Thymus (tissue), 11 donors: ENCODE data around the gene TEKTIP1. TPM values are rescaled to one million over a fixed set of nuclear protein-coding genes. Genes with fewer than 3 reads are reported as not detected.
"Not testable (repeated sequence)": the region's sequence is repeated elsewhere in the genome, so short reads cannot be mapped to it uniquely, and the experiment has no call there.

ENCODE experiments used
- DNase-seq, 9 donors: peaks; one replicate each; pipeline ENCODE4 v3.0.0-alpha.2; 2013; ENCODE audit warnings: low spot score in 9 of 9, low read depth in 6 of 9, missing footprints in 1 of 9
- H3K27ac ChIP-seq, 2 donors: one replicate each; pipeline ENCODE4 v1.5.1; 2013; ENCODE audit warnings: control low read depth in 1 of 2, low read depth in 1 of 2, low read length in 1 of 2, mild to moderate bottlenecking in 1 of 2, moderate library complexity in 1 of 2
- H3K27me3 ChIP-seq, 2 donors: one replicate each; pipeline ENCODE4 v1.5.1; 2013; ENCODE audit warnings: low read length in 1 of 2; ENCODE audit not compliant: control insufficient read depth in 2 of 2, insufficient read depth in 1 of 2
- H3K36me3 ChIP-seq, 2 donors: one replicate each; pipeline ENCODE4 v1.5.1; 2013; ENCODE audit warnings: low read length in 1 of 2, mild to moderate bottlenecking in 1 of 2, moderate library complexity in 1 of 2; ENCODE audit not compliant: control insufficient read depth in 2 of 2, insufficient read depth in 2 of 2
- H3K4me1 ChIP-seq, 2 donors: one replicate each; pipeline ENCODE4 v1.5.1; 2013; ENCODE audit warnings: low read length in 2 of 2; ENCODE audit not compliant: control insufficient read depth in 2 of 2, insufficient read depth in 2 of 2
- H3K4me3 ChIP-seq, 2 donors: one replicate each; pipeline ENCODE4 v1.5.1; 2013; ENCODE audit warnings: low read length in 2 of 2, control low read depth in 1 of 2, mild to moderate bottlenecking in 1 of 2
- H3K9me3 ChIP-seq, 2 donors: one replicate each; pipeline ENCODE4 v1.5.1; 2013; ENCODE audit warnings: low read length in 1 of 2, mild to moderate bottlenecking in 1 of 2; ENCODE audit not compliant: control insufficient read depth in 2 of 2, insufficient read depth in 1 of 2
- WGBS: extraction: QIAGEN DNeasy Blood & Tissue Kit; methylation state at CpG from one replicate; pipeline ENCODE4 v1.1.7; 2013; 5-methylcytosine and 5-hydroxymethylcytosine counted together
- polyA plus RNA-seq: library from polyadenylated mRNA; stranded (reverse); fragments of 200-250 nt; gene quantifications from one replicate; pipeline ENCODE4 v1.2.3, GENCODE V29; 2013
- total RNA-seq: library from RNA; stranded (reverse); fragments of 120-200 nt; gene quantifications from one replicate; pipeline ENCODE4 v1.2.4, GENCODE V29; 2013
- donor health status: healthy.

The TEKTIP1 gene
- total and polyA plus RNA-seq, 2 donors: 0.61 to 4.9 TPM

DNA sequence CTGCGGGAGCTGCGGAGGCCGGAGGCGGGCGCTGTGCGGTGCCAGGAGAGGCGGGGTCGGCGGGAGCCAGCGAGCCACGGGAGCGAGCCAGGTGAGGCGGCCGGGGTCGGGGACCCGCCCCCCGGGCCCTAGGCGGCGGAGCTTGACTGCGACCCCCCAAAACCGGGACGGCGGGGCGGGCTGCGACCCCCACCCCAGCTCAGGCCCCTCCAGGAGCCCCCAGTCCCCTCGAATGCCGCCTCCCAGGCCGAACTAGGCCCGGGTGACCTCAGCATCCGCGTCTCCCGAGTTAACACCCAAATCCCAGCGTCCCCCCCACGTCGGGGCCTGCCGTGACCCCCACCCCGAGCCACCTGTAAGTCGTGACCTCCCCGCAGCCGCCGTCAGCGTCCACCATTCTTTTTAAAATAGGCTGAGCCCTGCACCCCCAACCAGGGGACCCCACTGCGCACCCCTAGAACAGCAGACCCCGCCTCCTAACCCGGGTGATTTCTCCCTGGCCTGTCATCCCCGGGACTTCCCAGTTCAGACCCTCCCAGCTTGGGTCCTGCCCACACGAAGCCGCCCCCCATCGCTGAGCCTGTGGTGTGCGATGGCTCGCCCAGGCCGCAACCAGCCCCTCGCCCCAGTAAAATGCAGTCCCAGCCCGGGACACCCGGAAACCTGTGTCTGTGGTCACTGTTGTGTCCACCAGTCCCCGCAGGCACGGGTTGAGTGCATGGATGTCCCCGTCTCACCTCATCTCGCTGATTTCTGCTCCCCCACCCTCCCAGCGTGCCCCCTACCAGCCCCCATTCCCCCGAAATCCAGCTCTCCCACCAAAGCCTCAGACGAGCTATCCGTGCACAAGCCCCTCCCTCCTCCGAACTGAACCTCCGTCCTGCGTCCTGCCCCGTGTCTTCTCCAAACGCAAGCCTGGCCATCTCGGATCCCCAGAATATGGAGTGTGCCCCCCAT is 32.3 kb upstream of the TEKTIP1 start:
- WGBS: under 1% methylated on average over 69 of the region's 69 CpGs
- Histone ChIP-seq H3K4me1 (peaks cover 7 to 28% of the 10 kb centered on the region in 2 donors), H3K4me3 (peak overlapping the region; percentile 74 to 77), H3K27me3 (no peaks in the 10 kb centered on the region), H3K27ac (peak overlapping the region; percentile 1 to 84), H3K9me3 (peaks cover 0 to 1% of the 10 kb centered on the region in 2 donors), H3K36me3 (peaks cover 27 to 33% of the 10 kb centered on the region in 2 donors)
- DNase-seq: peak in 1 of 9 donors; percentile 28

DNA sequence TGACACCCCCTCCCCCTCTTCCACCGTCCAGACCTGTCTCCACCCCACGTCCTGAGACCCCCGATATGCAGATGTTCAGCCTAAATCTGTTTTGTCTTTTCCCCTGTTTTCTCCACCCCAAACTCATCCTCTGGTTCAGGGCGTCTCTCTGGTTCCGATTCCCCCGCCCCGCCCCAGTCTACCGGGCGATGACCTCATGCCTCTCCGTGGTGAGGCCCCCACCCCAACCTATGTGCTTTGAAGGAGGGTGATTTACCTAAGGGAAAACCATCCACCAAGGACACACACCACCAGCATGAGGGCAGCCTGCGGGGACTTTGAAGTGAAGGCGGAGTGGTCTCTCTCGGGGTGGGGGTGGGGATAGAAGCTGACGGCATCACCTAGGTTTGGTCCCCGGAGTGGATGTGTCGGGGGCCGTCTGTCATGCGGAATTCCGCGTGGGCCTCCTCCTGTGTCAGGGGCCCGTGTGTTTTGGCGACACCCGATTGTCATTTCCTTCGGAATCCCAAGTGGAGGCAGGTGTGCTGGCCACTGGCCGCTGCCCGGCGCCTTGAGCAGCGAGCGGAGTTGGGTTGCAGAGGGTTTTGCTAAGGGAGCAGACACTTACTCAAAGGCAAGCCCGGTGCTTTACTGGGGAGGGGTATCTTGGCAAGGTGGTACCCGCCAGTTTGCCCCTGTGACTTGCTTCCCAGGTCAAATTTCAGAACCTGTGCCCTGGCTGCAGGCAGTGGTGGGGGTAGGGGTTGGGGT is 31.4 kb upstream of the TEKTIP1 start:
- H3K4me3 ChIP-seq: peak overlapping the region; percentile 74 to 77
- H3K36me3 ChIP-seq: peaks cover 27 to 42% of the 10 kb centered on the region in 2 donors
- H3K27ac ChIP-seq: peak overlapping the region in 1 of 2 donors; percentile 52
- 74% methylated on average over 31 of the region's 31 CpGs for WGBS
- H3K9me3 ChIP-seq: peaks cover 0 to 1% of the 10 kb centered on the region in 2 donors
- no peak for DNase-seq
- no peaks in the 10 kb centered on the region for H3K27me3 ChIP-seq
- peaks cover 7 to 28% of the 10 kb centered on the region in 2 donors for H3K4me1 ChIP-seq

DNA sequence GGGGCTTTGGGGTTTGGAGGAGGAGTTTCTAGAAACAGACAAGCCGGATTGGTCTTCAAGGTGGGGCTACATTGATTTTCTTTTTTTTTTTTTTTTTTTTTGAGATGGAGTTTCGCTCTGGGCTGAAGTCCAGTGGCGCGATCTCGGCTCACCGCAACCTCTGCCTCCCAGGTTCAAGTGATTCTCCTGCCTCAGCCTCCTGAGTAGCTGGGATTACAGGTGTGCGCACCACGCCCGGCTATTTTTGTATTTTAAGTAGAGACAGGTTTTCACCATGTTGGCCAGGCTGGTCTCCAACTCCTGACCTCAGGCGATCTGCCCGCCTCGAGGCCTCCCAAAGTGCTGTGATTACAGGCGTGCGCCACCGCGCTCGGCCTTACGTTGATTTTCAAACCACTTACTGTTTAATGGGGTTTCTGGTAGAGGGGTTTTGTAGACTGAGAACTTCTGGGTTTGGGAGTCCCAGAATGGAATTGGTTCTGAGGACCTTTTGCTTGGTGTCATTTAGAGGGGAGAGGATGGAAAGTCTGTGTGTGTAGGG is 30.8 kb upstream of the TEKTIP1 start:
- H3K9me3 ChIP-seq, H3K4me3 ChIP-seq, DNase-seq, H3K27me3 ChIP-seq, H3K27ac ChIP-seq: not testable (repeated sequence)
- peaks cover 7 to 28% of the 10 kb centered on the region in 2 donors for H3K4me1 ChIP-seq
- WGBS: 94% methylated on average over 18 of the region's 18 CpGs
- peaks cover 30 to 45% of the 10 kb centered on the region in 2 donors for H3K36me3 ChIP-seq

DNA sequence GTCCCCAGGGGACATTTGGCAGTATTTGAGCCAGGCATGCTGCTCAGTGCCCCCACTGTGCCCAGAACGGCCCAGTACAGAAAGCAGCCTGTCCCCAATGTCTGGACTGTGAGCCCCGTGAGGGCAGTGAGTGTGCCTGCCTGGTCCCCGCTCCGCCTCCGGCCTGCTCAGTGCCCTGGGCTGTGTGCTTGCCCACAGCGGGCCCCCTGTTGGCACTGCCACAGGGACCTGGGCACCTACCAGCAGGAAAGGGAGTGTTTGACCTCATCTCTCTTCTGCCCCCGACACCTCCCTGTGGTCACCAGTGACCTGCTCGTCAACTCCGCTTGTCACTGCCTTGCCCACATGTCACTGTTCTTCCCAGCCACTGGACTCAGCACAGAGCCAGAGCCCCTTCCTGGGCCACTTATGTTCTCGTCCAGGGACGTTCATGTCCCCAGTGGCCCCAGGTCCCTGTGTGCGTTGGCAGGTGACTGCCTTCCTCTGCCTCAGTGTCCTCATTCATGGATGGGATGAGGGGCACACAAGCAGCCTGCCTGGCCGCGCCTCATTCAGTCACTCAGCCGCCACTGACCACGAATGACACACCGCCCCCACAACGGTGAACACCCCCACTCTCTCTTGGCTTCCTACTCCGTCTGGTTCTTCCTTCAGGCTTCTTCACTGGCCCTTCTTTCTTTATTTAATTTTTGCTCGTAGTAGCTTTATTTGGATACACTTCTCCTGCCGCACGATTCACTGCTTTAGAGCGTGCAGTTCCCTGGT is 30.0 kb upstream of the TEKTIP1 start:
- H3K9me3 ChIP-seq: peaks cover 0 to 1% of the 10 kb centered on the region in 2 donors
- H3K36me3 ChIP-seq: peaks cover 30 to 50% of the 10 kb centered on the region in 2 donors
- H3K27ac ChIP-seq: no peak overlapping the region
- no peaks in the 10 kb centered on the region for H3K27me3 ChIP-seq
- no peak overlapping the region for H3K4me3 ChIP-seq
- no peak for DNase-seq
- H3K4me1 ChIP-seq: peaks cover 7 to 28% of the 10 kb centered on the region in 2 donors
- 96% methylated on average over 23 of the region's 23 CpGs for WGBS

DNA sequence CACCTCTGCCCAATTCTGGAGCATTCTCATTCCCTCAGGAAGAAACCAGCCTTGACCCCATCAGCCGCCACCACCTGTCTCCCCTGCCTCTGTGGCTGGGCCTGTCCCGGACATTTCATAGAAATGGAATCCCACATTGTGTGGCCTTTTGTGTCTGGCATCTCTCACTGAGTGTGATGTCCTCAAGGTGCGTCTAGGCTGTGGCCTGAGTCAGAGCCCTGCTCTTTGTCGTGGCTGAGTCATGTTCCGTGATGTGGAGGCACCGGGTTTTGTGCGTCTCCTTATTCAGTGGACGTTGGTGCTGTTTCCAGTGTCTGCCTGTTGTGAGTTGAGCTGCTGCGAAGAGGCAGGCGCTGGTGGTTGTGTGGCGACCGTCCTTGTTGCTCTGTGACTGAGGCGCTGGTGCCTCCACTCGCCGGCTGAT is 29.4 kb upstream of the TEKTIP1 start:
- 97% methylated on average over 15 of the region's 15 CpGs for WGBS
- peaks cover 7 to 28% of the 10 kb centered on the region in 2 donors for H3K4me1 ChIP-seq

DNA sequence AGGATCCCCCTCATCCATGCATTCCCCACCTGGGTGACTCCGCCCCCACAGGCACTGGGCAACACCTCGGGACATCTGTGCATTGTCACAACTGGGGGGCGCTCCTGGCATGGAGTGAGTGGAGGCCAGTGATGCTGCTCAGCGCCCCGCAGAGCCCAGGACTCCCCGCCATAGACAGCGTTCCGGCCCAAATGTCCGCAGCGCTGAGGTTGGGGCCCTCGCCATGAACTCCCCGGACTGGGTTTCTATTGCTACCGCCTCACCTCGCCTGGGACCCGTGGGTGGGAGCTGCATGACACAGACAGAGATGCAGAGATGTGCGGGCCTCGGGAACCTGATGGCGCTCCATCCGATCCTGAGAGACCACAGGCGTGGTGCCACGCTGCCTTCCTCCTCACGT is 28.2 kb upstream of the TEKTIP1 start:
- Histone ChIP-seq H3K4me1 (peaks cover 8 to 16% of the 10 kb centered on the region in 2 donors), H3K9me3 (peaks cover 0 to 1% of the 10 kb centered on the region in 2 donors), H3K27me3 (no peaks in the 10 kb centered on the region), H3K27ac (no peak overlapping the region), H3K4me3 (no peak overlapping the region), H3K36me3 (peaks cover 35 to 53% of the 10 kb centered on the region in 2 donors)
- WGBS: 96% methylated on average over 22 of the region's 22 CpGs
- no peak for DNase-seq

More for the DNA sequence above, 29.4 kb upstream of the TEKTIP1 start:
- no peak for DNase-seq
- Histone ChIP-seq H3K9me3 (peaks cover 0 to 1% of the 10 kb centered on the region in 2 donors), H3K4me3 (no peak overlapping the region), H3K27me3 (no peaks in the 10 kb centered on the region), H3K36me3 (peaks cover 33 to 53% of the 10 kb centered on the region in 2 donors), H3K27ac (no peak overlapping the region)

DNA sequence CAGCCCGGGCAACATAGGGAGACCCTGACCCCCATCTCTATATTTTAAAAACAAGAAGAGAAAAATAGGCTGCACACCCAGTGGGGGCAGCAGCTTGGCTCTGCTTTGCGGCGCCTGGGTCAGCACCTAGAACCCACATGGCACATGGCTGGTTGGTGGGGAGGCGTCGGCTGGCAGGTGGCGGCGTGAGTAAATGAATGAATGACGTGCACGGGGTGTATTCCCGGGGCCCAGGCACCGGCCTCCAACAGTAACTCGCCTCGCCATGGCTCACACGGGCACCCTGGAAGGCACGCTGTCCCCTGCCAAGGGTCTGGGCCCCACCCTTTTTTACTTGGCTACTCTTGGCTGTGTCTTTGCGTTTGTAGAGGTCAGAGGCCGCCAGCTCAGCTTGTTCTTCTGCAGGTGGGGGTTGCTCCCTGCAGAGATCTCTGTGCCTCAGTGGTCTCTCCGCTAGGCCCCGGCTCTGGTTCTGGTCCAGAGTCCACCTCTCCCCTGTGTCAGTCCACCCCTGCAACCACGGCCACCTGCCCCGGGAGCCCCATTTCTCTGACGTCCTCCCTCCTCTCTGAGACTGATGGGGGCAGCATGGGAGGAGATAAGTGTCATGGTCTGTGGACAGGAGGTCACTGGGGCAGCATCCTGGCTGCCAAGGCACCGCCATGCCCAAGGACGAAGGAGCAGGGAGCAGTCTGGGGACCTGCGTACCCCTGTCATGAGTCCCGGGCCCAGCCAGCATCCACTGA is 27.3 kb upstream of the TEKTIP1 start:
- Histone ChIP-seq H3K9me3 (no peaks in the 10 kb centered on the region), H3K27me3 (no peaks in the 10 kb centered on the region), H3K27ac (no peak overlapping the region), H3K4me3 (no peak overlapping the region), H3K4me1 (peaks cover 14 to 19% of the 10 kb centered on the region in 2 donors), H3K36me3 (peaks cover 39 to 53% of the 10 kb centered on the region in 2 donors)
- no peak for DNase-seq
- WGBS: 96% methylated on average over 26 of the region's 26 CpGs
